HepG2 (cell line): Measurements from ENCODE around the gene TTBK1. TPM values are rescaled to one million over a fixed set of nuclear protein-coding genes. Genes with fewer than 3 reads are reported as not detected.

Source experiments
- AHR ChIP-seq: IDR thresholded peaks from 2 replicates; pipeline ENCODE4 v1.6.1; 2018; ENCODE audit warnings: missing genetic modification reagents, missing compliant biosample characterization
- ATF7 ChIP-seq, 2 experiments: fragments of 450-650 bp in 1 of 2; sonication (generic) in 1 of 2; formaldehyde crosslinking in 1 of 2; IDR thresholded peaks; 2 replicates each; pipeline versions ENCODE4 v1.4.0 to v1.6.1; 2016 to 2020; ENCODE audit warnings: antibody characterized with exemption in 1 of 2, mild to moderate bottlenecking in 1 of 2, missing genetic modification reagents in 1 of 2
- FOSL2 ChIP-seq: sonication (generic); formaldehyde crosslinking; IDR thresholded peaks from 2 replicates; pipeline ENCODE4 v1.4.0; 2020; ENCODE audit warnings: missing genetic modification reagents
- GLI4 ChIP-seq: sonication (generic); formaldehyde crosslinking; IDR thresholded peaks from 2 replicates; pipeline ENCODE4 v1.5.1; 2020; ENCODE audit warnings: missing genetic modification reagents, mild to moderate bottlenecking, moderate library complexity, borderline replicate concordance
- GMEB1 ChIP-seq: sonication (generic); formaldehyde crosslinking; IDR thresholded peaks from 2 replicates; pipeline ENCODE4 v1.5.1; 2020; ENCODE audit warnings: missing genetic modification reagents, mild to moderate bottlenecking, borderline replicate concordance
- HMGA1 ChIP-seq: sonication (generic); formaldehyde crosslinking; conservative IDR thresholded peaks from 2 replicates; pipeline ENCODE4 v1.4.0; 2020; ENCODE audit warnings: missing genetic modification reagents
- HNF4G ChIP-seq, 2 experiments: sonication (generic) in 1 of 2; formaldehyde crosslinking in 1 of 2; IDR thresholded peaks; 2 replicates each; pipeline versions ENCODE4 v1.4.0 to v1.6.1; 2011 to 2020; ENCODE audit warnings: borderline replicate concordance in 2 of 2, low read depth in 2 of 2, mild to moderate bottlenecking in 2 of 2, low read length in 1 of 2, missing genetic modification reagents in 1 of 2, moderate library complexity in 1 of 2
- PAWR ChIP-seq: sonication (generic); formaldehyde crosslinking; IDR thresholded peaks from 2 replicates; pipeline ENCODE4 v1.4.0; 2020; ENCODE audit warnings: missing genetic modification reagents, mild to moderate bottlenecking, borderline replicate concordance
- PTBP1 ChIP-seq: fragments of 200-400 bp; formaldehyde crosslinking; IDR thresholded peaks from 2 replicates; pipeline ENCODE4 v1.6.1; 2018; ENCODE audit warnings: low read length, low read depth; ENCODE audit not compliant: poor library complexity, severe bottlenecking
- RFX1 ChIP-seq: fragments of 450-650 bp; IDR thresholded peaks from 2 replicates; pipeline ENCODE4 v1.6.1; 2017
- SMARCE1 ChIP-seq: fragments of 450-650 bp; IDR thresholded peaks from 2 replicates; pipeline ENCODE4 v1.6.1; 2017; ENCODE audit warnings: borderline replicate concordance
- SSRP1 ChIP-seq: IDR thresholded peaks from 2 replicates; pipeline ENCODE4 v1.6.1; 2016; ENCODE audit warnings: control low read depth
- TFDP1 ChIP-seq: IDR thresholded peaks from 2 replicates; pipeline ENCODE4 v1.6.1; 2016; ENCODE audit warnings: missing compliant biosample characterization, missing genetic modification reagents, borderline replicate concordance
- ZNF207 ChIP-seq: fragments of 450-650 bp; IDR thresholded peaks from 2 replicates; pipeline ENCODE4 v1.6.1; 2016; ENCODE audit warnings: antibody characterized with exemption, borderline replicate concordance
- ZNF230 ChIP-seq: sonication (generic); formaldehyde crosslinking; IDR thresholded peaks from 2 replicates; pipeline ENCODE4 v1.4.0; 2020; ENCODE audit warnings: mild to moderate bottlenecking, missing genetic modification reagents
- ZNF335 ChIP-seq: sonication (generic); formaldehyde crosslinking; IDR thresholded peaks from 2 replicates; pipeline ENCODE4 v1.4.0; 2020; ENCODE audit warnings: missing genetic modification reagents
- ZNF740 ChIP-seq: sonication (generic); formaldehyde crosslinking; IDR thresholded peaks from 2 replicates; pipeline ENCODE4 v1.4.0; 2020; ENCODE audit warnings: missing genetic modification reagents
- ZNF746 ChIP-seq: sonication (generic); formaldehyde crosslinking; IDR thresholded peaks from 2 replicates; pipeline ENCODE4 v1.8.0; 2022; ENCODE audit warnings: mild to moderate bottlenecking, missing genetic modification reagents
- polyA plus RNA-seq, 8 experiments: library from polyadenylated mRNA; depleted of rRNA in 3 of 8; stranded (reverse) in 7 of 8; unstranded in 1 of 8; fragments of >200 nt; fragmentation: Illumina TruSeq in 4 of 8; extraction: Trizol in 4 of 8; gene quantifications; 2 replicates each; pipeline versions ENCODE4 v1.2.1 to v1.2.3, GENCODE V29; 2011 to 2016; ENCODE audit warnings: low read depth in 4 of 8, missing spikeins in 1 of 8, mixed read lengths in 1 of 8; ENCODE audit not compliant: insufficient read depth in 1 of 8
- total RNA-seq, 5 experiments: library from RNA; depleted of rRNA; stranded (reverse); fragments of >200 nt; fragmentation: Illumina TruSeq; extraction: Trizol; gene quantifications; 2 replicates each; pipeline ENCODE4 v1.2.3, GENCODE V29; 2016; ENCODE audit warnings: low read depth in 1 of 5

The TTBK1 gene
- total and polyA plus RNA-seq, 2 of the 13 experiments (the other 11 are each of a cell fraction or from before 2014, with no cell fraction given): 0.24 to 0.33 TPM

GRCh38 chr6:43267619-43268354 lies 24.5 kb downstream of the TTBK1 start (continued):
- no peak for TF ChIP-seq ZNF207
- TF ChIP-seq SMARCE1: no peak
- peak; percentile 95 for TF ChIP-seq ZNF230
- peak; percentile 97 for TF ChIP-seq TFDP1 (CRISPR knock-in tag)
- no peak; the same call in 1 of the 2 replicates for TF ChIP-seq PAWR (CRISPR knock-in tag)
- peak; percentile 88; the same call in 1 of the 2 replicates for TF ChIP-seq ZNF335 (CRISPR knock-in tag)
- peak; percentile 100 for TF ChIP-seq ZNF746 (CRISPR knock-in tag)
- TF ChIP-seq PTBP1: no peak
- peak; percentile 93 for TF ChIP-seq SSRP1
- peak; percentile 96 for TF ChIP-seq FOSL2 (CRISPR knock-in tag)
- no peak for TF ChIP-seq RFX1
- TF ChIP-seq GLI4 (CRISPR knock-in tag): peak; percentile 91; the same call in 1 of the 2 replicates
- peak; percentile 99 for TF ChIP-seq HNF4G (IDR thresholded peaks at IDR 0.05; ENCODE audit: borderline replicate concordance, low read depth, low read length)
- TF ChIP-seq HNF4G (CRISPR knock-in tag; IDR thresholded peaks at IDR 0.05; ENCODE audit: borderline replicate concordance, low read depth): peak; percentile 100
- TF ChIP-seq AHR: peak; percentile 96
- TF ChIP-seq ATF7 (IDR thresholded peaks at IDR 0.05): no peak
- TF ChIP-seq ATF7 (CRISPR knock-in tag; IDR thresholded peaks at IDR 0.05): peak; percentile 95
- peak; percentile 84 for TF ChIP-seq GMEB1 (CRISPR knock-in tag)
- TF ChIP-seq HMGA1 (CRISPR knock-in tag): no peak
- peak; percentile 79 for TF ChIP-seq ZNF740
